Activated naive CD8-positive, alpha-beta T cell (primary cell): ENCODE results near the gene GBGT1.
"Not testable (repeated sequence)": the region's sequence is repeated elsewhere in the genome, so short reads cannot be mapped to it uniquely, and the experiment has no call there.

Experiments used
- H3K27ac Mint-ChIP-seq: one replicate; pipeline ENCODE4 v1.8.0; 2021; ENCODE audit warnings: mixed read lengths
- H3K27me3 Mint-ChIP-seq: one replicate; pipeline ENCODE4 v1.8.0; 2021; ENCODE audit warnings: mixed read lengths
- H3K36me3 Mint-ChIP-seq: one replicate; pipeline ENCODE4 v1.8.0; 2021; ENCODE audit warnings: mixed read lengths
- H3K4me1 Mint-ChIP-seq: one replicate; pipeline ENCODE4 v1.8.0; 2021; ENCODE audit warnings: low read depth, mixed read lengths
- H3K4me3 Mint-ChIP-seq: one replicate; pipeline ENCODE4 v1.8.0; 2021; ENCODE audit warnings: mild to moderate bottlenecking, mixed read lengths
- H3K9me3 Mint-ChIP-seq: one replicate; pipeline ENCODE4 v1.8.0; 2021; ENCODE audit warnings: low read depth, mixed read lengths

GBGT1 gene

DNA sequence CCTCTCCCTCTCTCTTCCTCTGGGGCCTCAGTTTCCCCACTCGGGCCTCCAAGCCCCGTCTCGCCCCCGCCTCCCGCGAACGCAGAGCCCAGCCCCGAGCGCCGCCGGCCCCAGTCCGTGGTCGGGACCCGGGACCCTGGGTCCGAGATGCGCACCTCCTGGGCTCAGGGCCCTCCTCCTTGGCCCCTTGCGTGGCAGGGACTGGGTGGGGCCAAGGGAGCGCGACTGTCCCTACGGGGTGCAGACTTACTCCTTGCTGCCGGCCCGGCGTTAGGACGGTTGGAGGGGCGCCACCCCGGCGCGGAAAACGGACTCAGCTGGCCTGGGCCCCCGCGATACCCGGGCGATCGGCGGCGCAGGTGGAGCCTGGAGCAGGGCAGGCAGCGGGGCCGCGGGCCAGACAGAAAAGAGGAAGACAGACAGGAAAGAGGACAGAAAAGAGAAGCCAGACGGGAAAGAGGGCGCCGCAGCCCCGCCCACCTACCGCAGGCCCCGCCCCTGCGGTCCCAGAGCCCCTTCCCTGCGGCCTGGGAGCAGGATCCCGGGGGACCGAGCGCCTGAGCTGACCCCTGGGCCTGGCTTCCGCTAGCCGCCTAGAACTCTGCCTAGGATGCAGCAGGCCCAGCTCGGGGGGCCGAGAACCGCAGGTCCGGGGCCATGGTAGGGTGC lies at the start of gene GBGT1:
Gene GBGT1, minus strand, starts transcription at position 411 of the 669 bp plus-strand sequence. CDS start 1,502 bp downstream, outside the sequence.
- Mint-ChIP-seq H3K4me3 (peak within 1 kb of the TSS; percentile 80), H3K36me3 (no peaks in the 10 kb centered on the region), H3K27ac (no peak within 1 kb of the TSS), H3K27me3 (peaks cover 3% of the 10 kb centered on the region), H3K9me3 (no peaks in the 10 kb centered on the region), H3K4me1 (peaks cover 5% of the 10 kb centered on the region)

DNA sequence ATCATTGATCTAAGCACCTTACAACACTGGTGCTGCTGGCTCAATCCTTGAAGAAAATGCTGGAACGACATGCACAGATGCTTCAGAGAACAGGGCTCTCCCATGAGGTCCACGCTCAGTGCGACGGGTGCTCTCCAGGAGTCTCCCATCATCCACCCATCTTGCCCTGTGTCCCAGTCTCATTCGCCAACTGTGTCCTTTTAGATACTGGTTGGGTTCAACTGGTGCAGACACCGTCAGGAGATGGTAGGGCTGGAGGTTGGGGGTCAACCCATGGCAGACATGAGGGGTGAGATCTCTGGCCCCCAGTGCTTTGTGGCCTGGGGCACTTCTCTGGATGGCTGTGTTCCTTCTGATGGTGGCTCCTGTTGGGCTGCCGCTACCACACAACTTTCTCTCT lies 46.9 kb upstream of the GBGT1 start:
- Mint-ChIP-seq H3K4me3 (no peak overlapping the region), H3K27me3 (peaks cover 8% of the 10 kb centered on the region), H3K9me3 (no peaks in the 10 kb centered on the region), H3K36me3 (no peaks in the 10 kb centered on the region), H3K27ac (no peak overlapping the region), H3K4me1 (no peaks in the 10 kb centered on the region)

DNA sequence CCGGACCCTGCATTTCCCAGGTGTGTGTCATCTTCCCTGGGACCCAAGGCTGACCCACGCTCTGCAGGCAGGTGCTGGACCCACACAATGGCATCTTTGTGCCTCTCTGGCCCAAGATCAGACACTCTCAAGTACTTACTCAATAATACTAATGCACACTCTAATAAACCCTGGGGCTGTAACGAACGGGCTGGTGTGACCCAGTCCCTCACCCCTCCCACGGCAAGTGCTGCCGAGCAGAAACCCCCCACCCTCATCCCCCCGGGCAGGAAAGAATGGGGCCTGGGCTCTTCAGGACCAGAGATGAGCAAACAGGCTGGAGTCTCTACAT lies 46.5 kb upstream of the GBGT1 start:
- Mint-ChIP-seq H3K9me3 (no peaks in the 10 kb centered on the region), H3K27ac (no peak overlapping the region), H3K36me3 (no peaks in the 10 kb centered on the region), H3K4me3 (no peak overlapping the region), H3K27me3 (peaks cover 8% of the 10 kb centered on the region), H3K4me1 (no peaks in the 10 kb centered on the region)

DNA sequence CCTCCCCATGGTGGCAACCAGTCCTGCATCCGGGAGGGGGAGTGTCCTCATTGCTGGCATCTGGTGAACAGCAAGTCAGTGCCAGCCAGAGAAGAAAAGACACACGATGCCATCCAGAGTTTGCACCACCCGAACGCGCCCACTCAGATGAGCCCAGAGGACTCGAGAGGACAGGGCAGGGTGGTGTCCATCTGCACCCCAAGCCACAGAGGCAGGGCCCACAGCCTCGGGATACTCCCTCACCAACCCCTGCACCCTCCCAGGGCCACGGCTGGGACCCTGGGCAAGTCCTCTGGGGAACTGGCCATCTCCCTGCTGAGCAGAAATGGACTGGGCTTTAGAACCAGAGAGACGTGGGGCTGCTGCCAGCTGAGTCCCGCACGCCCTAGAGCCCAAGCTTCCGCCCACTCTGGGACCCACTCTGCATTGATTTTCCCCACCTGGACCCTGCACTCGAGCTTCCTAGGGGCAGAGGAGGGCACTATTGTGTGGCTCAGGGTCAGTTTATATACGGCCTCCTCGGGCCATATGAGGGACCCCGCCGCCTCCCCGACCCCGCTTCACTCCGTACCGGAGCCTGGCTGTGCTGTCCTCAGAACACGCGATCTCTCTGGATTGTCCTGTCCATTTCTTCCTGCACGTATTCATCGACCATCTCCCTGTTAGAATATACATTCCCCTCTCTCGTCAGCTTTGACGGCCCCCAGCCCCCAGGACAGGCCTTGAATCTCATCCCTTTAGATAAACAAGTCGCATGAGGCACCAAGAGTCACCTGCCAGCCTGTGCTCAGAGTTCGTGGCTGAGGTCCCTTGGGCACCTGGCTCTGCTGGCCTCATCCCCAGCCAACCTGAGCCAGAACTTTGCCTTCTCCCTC lies 45.9 kb upstream of the GBGT1 start:
- not testable (repeated sequence) for H3K27me3 Mint-ChIP-seq, H3K27ac Mint-ChIP-seq, H3K9me3 Mint-ChIP-seq, H3K4me3 Mint-ChIP-seq, H3K36me3 Mint-ChIP-seq, H3K4me1 Mint-ChIP-seq

DNA sequence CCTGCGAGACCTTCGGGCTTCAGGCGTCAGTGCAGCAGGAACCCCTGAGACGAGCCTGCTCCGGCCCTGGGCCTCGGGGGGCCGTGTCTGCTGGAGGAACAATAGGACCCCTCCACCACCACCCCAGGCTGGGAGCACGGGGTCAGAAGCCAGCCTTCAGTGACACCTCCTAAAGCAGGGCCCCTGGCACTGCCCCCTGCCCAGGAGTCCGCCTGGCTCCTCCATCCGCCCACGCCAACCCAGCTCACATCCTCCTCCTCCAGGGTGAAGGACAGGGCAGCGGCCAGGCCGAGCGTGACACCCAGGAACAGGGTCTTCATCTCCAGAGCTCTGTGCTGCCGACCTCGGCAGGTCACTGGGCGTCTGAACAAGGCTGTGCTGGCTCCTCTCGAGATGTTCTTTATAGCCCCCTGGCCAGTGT lies 45.2 kb upstream of the GBGT1 start, which contains the start of gene OBP2B:
Gene OBP2B, minus strand, starts transcription at position 371 of the 421 bp plus-strand sequence. Its CDS starts 51 bp downstream, at position 320.
- H3K27ac Mint-ChIP-seq, H3K4me3 Mint-ChIP-seq, H3K27me3 Mint-ChIP-seq, H3K9me3 Mint-ChIP-seq, H3K4me1 Mint-ChIP-seq, H3K36me3 Mint-ChIP-seq: not testable (repeated sequence)

DNA sequence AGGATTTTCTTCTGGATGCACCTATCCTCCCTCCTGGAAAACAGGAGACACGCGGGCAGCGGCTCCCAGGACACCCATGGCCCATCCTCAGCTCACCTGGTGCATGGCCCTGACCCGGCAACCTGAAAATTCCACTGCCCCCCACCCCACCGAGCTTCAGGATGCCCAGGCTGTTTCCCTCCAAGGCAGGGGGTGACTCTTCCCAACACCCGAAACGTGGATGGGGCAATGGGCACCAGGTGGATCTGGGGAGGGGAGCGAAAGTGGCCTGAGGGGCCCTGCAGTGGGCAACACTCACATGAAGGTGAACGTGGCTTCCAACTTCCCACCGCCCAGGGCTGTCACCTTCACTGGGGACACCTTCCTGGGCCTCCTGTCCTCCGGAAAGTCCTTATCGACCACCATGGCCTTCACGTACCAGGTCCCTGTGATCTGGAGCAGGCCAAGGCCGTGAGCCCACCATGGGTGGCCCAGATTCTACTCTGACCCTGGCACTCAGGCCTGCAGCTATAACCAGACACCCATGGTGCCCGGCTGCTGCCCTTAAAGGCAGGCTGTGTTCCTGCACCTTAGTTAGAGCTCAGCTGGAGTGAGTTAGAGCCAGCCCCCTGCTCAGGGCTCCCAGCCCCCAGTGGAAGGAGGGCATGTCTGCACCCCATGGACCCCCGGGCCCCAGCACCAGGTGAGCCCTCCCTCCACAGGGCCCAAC lies 44.6 kb upstream of the GBGT1 start:
- H3K9me3 Mint-ChIP-seq, H3K4me3 Mint-ChIP-seq, H3K36me3 Mint-ChIP-seq, H3K27ac Mint-ChIP-seq, H3K27me3 Mint-ChIP-seq, H3K4me1 Mint-ChIP-seq: not testable (repeated sequence)

DNA sequence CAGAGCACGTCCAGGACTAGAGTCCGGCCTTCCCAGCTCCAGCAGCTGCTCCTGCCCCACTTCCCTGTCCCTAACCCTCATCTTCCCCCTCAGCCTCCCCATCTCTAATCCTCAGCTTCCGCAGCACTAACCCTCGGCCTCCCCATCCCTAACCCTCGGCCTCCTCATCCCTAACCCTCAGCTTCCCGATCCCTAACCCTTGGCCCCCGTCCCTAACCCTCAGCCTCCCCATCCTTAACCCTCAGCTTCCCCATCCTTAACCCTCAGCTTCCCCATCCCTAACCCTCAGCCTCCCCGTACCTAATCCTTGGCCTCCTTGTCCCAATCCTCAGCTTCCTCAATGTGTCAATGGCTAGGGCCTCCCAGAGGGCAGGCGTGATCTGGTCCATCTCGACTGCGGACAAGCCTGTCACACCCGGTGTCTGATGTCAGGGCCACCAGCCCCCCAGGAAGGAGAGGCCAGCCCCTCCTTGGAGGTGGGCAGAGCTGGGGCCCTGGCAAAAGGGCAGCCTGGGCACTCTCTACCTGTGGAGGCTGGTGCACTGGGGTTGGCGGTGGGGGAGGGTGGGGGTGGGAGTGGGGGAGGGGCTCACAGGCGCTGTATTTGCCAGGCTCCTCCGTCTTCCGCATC lies 43.9 kb upstream of the GBGT1 start:
- Mint-ChIP-seq H3K4me3 (no peak overlapping the region), H3K36me3 (no peaks in the 10 kb centered on the region), H3K27ac (no peak overlapping the region), H3K27me3 (peaks cover 8% of the 10 kb centered on the region), H3K4me1 (no peaks in the 10 kb centered on the region), H3K9me3 (no peaks in the 10 kb centered on the region)

DNA sequence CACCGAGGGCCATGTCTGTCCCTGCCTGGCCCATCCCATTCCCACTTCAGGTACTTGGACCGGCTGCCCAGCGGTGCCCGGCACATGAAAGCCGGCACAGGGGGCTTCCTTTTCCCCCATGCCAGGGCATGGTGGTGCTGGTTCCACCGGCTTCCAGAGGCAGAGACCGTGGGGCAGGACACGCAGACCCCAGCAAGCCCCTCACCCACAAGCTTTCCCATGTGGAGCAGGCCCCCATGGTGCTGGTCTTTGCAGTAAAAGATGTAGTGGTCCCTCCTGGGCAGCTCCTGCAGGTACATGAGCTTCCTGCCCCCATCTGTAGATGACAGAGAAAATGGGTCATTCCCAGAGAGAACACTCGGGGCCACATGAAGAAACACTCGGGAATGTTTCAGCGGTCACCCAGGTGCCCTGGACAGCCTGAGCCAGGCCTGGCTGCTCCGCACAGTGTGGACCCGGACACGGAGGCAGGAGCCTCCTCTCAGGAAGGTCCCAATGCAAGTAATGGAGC lies 43.4 kb upstream of the GBGT1 start:
- Mint-ChIP-seq H3K27ac (no peak overlapping the region), H3K9me3 (no peaks in the 10 kb centered on the region), H3K4me1 (no peaks in the 10 kb centered on the region), H3K27me3 (peaks cover 7% of the 10 kb centered on the region), H3K4me3 (no peak overlapping the region), H3K36me3 (no peaks in the 10 kb centered on the region)

DNA sequence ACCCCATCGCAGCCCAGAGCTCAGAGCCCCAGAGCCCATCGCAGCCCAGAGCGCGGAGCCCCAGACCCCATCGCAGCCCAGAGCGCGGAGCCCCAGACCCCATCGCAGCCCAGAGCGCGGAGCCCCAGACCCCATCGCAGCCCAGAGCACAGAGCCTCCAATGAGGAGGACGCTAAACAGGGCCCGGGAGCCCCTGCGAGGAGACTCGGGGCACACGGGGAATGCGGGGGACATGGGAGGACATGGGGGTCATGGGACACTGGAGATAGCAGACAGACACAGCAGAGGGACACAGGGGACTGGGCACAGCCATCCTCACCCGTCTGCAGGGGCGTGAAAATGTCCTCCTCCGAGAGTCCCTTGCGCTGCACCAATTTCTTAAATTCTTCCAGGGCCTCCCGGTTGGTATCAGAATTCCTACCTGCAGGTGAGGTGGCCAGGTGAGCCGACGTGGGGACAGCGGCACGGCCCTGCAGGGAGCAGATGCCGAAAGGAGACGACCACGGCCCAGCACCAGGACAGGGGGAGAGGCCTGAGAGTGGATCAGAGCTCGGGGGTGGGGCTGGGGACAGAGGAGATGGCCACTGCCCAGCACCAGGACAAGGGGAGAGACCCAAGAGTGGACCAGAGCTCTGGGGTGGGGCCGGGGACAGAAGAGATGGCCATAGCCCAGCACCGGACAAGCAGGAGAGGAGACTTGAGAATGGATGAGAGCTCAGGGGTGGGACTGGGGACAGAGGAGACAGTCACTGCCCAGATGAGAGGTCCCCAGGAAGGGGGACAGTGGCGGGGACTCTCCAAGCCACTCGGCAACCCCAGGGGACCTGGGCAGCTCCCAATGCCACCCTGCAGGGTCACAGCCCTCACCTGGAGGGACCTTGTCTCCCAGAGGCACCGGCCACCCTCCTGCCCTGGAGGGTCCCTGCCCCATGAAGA lies 42.5 kb upstream of the GBGT1 start:
- Mint-ChIP-seq H3K4me1 (no peaks in the 10 kb centered on the region), H3K36me3 (no peaks in the 10 kb centered on the region), H3K27ac (no peak overlapping the region), H3K27me3 (peaks cover 5% of the 10 kb centered on the region), H3K4me3 (no peak overlapping the region), H3K9me3 (no peaks in the 10 kb centered on the region)

DNA sequence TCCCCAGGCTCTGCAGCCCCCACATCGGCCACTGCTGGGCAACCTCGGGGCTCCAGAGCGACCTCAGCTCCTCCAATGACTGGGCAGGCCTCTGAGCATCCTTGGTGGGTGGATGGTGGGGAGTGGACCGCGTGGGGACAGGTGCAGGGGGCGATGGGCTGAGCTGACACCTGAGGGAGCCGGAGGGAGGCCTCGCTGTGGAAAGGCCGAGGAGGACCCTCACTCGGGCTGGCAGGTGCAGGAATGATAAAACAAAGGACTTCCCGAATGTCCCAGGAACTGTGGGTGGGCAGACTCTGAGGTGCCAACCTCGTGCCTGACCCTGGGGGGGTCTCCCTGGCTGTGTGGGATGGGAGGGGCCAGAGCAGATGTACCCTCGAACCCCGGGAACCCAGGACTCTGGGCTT lies 41.8 kb upstream of the GBGT1 start:
- not testable (repeated sequence) for H3K27ac Mint-ChIP-seq, H3K4me3 Mint-ChIP-seq, H3K4me1 Mint-ChIP-seq, H3K9me3 Mint-ChIP-seq, H3K27me3 Mint-ChIP-seq, H3K36me3 Mint-ChIP-seq

DNA sequence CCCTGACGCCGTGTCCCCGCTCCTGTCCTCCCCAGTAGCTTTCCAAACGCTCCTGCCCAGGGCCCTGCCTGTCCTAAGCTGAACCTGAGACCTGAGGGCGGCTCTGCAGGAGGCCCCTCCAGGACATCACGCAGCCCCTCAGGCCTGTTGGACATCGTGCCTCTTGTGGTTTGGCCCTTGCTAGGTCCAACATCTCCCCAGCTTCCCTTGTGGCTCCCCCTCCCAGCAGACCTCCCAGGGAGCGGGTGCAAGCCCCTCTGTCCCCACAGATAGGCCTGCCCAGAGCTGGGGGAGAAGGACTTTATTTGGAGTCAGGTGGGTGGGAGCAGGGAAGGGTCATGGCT lies 41.3 kb upstream of the GBGT1 start:
- Mint-ChIP-seq H3K27ac (no peak overlapping the region), H3K27me3 (peaks cover 4% of the 10 kb centered on the region), H3K4me3 (no peak overlapping the region), H3K4me1 (peaks cover 2% of the 10 kb centered on the region), H3K9me3 (no peaks in the 10 kb centered on the region), H3K36me3 (no peaks in the 10 kb centered on the region)

DNA sequence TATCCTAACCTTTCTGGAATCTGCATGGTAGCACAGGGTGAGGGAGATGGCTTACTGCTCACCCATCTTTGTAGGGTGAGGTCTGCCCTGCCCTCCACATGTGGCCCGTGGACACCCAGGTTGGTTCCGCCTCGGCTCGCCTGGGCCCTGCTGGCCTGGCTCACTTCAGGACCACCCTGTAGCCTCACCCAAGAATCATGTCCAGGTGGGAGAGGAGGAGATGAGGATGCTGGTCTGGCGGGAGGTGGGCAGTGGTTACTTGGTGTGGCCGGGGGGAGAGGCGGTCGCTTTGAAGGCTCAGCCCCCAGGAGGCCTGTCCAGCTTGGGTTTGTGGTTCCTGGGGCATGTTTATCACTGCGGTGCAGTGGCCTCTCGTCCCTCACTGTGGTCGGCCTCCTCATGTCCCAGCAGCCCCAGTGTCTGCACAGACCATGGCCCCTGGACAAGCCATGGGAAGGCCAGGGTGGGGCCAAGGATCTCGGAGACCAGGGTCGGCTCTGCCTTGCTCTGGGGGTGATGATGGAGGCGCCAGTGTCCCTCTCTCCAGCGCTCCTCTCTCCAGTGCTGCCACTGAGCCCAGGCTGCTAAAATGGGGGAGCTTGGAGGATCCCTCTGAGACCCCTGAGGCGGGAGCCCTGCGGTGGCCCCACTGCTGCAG lies 40.8 kb upstream of the GBGT1 start:
- peaks cover 2% of the 10 kb centered on the region for H3K4me1 Mint-ChIP-seq
- no peak overlapping the region for H3K27ac Mint-ChIP-seq
- H3K27me3 Mint-ChIP-seq = peaks cover 2% of the 10 kb centered on the region
- no peaks in the 10 kb centered on the region for H3K36me3 Mint-ChIP-seq
- no peaks in the 10 kb centered on the region for H3K9me3 Mint-ChIP-seq
- H3K4me3 Mint-ChIP-seq = no peak overlapping the region

DNA sequence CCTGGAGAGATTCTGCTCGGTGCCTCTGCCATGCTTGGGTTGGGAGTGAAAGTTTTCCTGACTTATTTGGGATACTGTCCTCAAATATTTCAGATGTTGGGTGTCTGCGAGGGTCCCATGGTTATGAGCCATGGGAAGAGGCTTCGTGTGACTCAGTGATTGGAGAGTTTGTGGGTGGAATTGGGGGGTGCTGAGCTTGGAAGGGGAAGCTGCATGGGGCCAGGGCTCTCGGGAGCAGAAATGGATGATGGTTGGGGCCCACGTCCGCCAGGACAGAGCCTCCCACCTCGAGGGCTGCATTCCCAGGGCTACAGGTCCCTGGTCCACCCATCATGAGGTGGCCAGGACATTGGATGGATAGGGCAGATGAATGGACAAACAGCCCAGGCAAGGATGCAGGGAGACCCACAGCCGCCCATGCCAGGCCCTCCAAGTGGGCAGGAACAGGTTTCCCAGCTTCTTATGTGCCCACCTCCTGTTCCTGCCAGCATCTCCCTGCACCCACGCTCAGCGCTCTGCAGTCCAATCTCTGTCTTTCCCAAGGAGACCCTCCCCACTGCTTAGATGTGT lies 39.9 kb upstream of the GBGT1 start:
- Mint-ChIP-seq H3K27ac (no peak overlapping the region), H3K36me3 (no peaks in the 10 kb centered on the region), H3K4me1 (peaks cover 4% of the 10 kb centered on the region), H3K4me3 (no peak overlapping the region), H3K27me3 (peaks cover 2% of the 10 kb centered on the region), H3K9me3 (no peaks in the 10 kb centered on the region)
